PC-9 (cell line): ENCODE data around the gene HADH. TPM values are rescaled to one million over a fixed set of nuclear protein-coding genes. Genes with fewer than 3 reads are reported as not detected.

ENCODE experiments used
- BruUV-seq: library from RNA; stranded (reverse); fragments of 400-500 nt; replicated peaks from 2 replicates; lab custom pipeline; 2021; lab: Mats Ljungman, UMichigan
- CTCF ChIA-PET: fragments of 300-600 bp; sonication (Branson Sonifier 250); formaldehyde crosslinking; loops from one replicate; lab custom pipeline; 2022; ENCODE audit warnings: antibody characterized with exemption; lab: Charles Lee
- POLR2A ChIA-PET: fragments of 300-600 bp; sonication (Branson Sonifier 250); formaldehyde crosslinking; loops from one replicate; lab custom pipeline; 2022; ENCODE audit warnings: antibody characterized with exemption; ENCODE audit not compliant: unreplicated experiment; lab: Charles Lee
- DNase-seq, 2 experiments: peaks; one replicate each; pipeline versions ENCODE4 v3.0.0 to v3.0.0-alpha.2; 2015 to 2022; ENCODE audit warnings: mixed read lengths in 1 of 2
- H2AFZ ChIP-seq: fragments of 200-600 bp; sonication (generic); 2 replicates; pipeline ENCODE4 v1.8.1; 2017; ENCODE audit warnings: antibody characterized with exemption
- H3F3A ChIP-seq: fragments of 200-600 bp; sonication (generic); 2 replicates; pipeline ENCODE4 v1.8.1; 2017; ENCODE audit warnings: antibody characterized with exemption, mild to moderate bottlenecking, low read depth; ENCODE audit not compliant: insufficient read depth
- H3K27ac ChIP-seq: fragments of 200-600 bp; sonication (generic); 2 replicates; pipeline ENCODE4 v1.6.1; 2016; ENCODE audit warnings: mixed run types
- H3K27me3 ChIP-seq: fragments of 200-600 bp; sonication (generic); 2 replicates; pipeline ENCODE4 v1.6.1; 2016; ENCODE audit warnings: low read depth, mixed run types; ENCODE audit not compliant: insufficient read depth
- H3K36me3 ChIP-seq: fragments of 200-600 bp; sonication (generic); 2 replicates; pipeline ENCODE4 v1.6.1; 2016; ENCODE audit warnings: low read depth, mixed run types
- H3K4me1 ChIP-seq: fragments of 200-600 bp; sonication (generic); replicated peaks from 2 replicates; pipeline ENCODE4 v1.6.1; 2016; ENCODE audit warnings: mixed run types; ENCODE audit not compliant: insufficient read depth
- H3K4me2 ChIP-seq: fragments of 200-600 bp; sonication (generic); 2 replicates; pipeline ENCODE4 v1.6.1; 2017; ENCODE audit warnings: mixed run types
- H3K4me3 ChIP-seq: fragments of 200-600 bp; sonication (generic); 2 replicates; pipeline ENCODE4 v1.6.1; 2016; ENCODE audit warnings: mixed run types
- H3K79me2 ChIP-seq: fragments of 200-600 bp; sonication (generic); 2 replicates; pipeline ENCODE4 v1.6.1; 2017; ENCODE audit warnings: low read depth, mixed run types
- H3K9me2 ChIP-seq: fragments of 200-600 bp; sonication (generic); 2 replicates; pipeline ENCODE4 v1.8.1; 2017; ENCODE audit warnings: mild to moderate bottlenecking; ENCODE audit not compliant: insufficient read depth
- H3K9me3 ChIP-seq: fragments of 200-600 bp; sonication (generic); 2 replicates; pipeline ENCODE4 v1.8.1; 2016; ENCODE audit warnings: low read depth; ENCODE audit not compliant: insufficient read depth
- H4K20me1 ChIP-seq: fragments of 200-600 bp; sonication (generic); 2 replicates; pipeline ENCODE4 v1.8.1; 2017; ENCODE audit not compliant: insufficient read depth
- EZH2 ChIP-seq: fragments of 200-600 bp; sonication (generic); IDR thresholded peaks from 2 replicates; pipeline ENCODE4 v1.8.0; 2017; ENCODE audit warnings: antibody characterized with exemption, low read depth
- intact Hi-C: fragments of 100-400 bp; cut with micrococcal nuclease; formaldehyde crosslinking; loops from one replicate; pipeline ENCODE4 v1.10.0; 2022; ENCODE audit not compliant: unreplicated experiment
- total RNA-seq: library from RNA; stranded (reverse); gene quantifications from 2 replicates; pipeline ENCODE4 v1.2.3, GENCODE V29; 2021
- TF ChIP-seq, protein P1 (sequence below): fragments of 200-600 bp; sonication (generic); conservative IDR thresholded peaks from 2 replicates; pipeline ENCODE4 v1.6.1; 2017; ENCODE audit warnings: mixed run types, antibody characterized with exemption, mild to moderate bottlenecking, moderate library complexity

Gene HADH
- total RNA-seq, 1 experiment from 2014 or later, result 45.0 TPM

DNA sequence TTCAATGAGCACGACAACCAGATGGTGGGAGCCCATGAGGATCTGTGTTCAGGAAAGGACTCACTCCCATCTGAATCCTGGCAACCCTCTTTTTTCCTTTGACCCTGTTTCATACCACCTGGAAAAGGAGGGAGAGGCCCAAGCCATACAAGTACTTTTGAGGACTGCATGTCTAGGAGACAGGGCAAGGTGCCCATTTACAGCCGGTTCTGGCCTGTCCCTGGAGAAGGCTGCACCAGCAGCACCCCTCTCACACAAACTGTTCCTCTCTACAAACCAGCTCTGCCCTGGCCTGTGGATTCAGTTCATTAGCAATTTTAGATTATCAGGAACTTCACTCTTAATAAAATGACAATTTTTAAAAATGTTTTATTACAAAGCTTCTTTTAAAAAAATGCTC lies 57.5 kb downstream of the HADH start:
- H3F3A ChIP-seq, result no peaks in the 10 kb centered on the region
- H3K4me3 ChIP-seq, result no peak overlapping the region
- DNase-seq, result no peak
- TF ChIP-seq EZH2, result no peak
- TF ChIP-seq, protein P1, sequence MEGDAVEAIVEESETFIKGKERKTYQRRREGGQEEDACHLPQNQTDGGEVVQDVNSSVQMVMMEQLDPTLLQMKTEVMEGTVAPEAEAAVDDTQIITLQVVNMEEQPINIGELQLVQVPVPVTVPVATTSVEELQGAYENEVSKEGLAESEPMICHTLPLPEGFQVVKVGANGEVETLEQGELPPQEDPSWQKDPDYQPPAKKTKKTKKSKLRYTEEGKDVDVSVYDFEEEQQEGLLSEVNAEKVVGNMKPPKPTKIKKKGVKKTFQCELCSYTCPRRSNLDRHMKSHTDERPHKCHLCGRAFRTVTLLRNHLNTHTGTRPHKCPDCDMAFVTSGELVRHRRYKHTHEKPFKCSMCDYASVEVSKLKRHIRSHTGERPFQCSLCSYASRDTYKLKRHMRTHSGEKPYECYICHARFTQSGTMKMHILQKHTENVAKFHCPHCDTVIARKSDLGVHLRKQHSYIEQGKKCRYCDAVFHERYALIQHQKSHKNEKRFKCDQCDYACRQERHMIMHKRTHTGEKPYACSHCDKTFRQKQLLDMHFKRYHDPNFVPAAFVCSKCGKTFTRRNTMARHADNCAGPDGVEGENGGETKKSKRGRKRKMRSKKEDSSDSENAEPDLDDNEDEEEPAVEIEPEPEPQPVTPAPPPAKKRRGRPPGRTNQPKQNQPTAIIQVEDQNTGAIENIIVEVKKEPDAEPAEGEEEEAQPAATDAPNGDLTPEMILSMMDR, result no peak
- no peaks in the 10 kb centered on the region for H3K9me3 ChIP-seq
- H3K36me3 ChIP-seq, result no peaks in the 10 kb centered on the region
- no peak overlapping the region for H3K27ac ChIP-seq
- no peaks in the 10 kb centered on the region for H4K20me1 ChIP-seq
- H3K79me2 ChIP-seq, result no peaks in the 10 kb centered on the region
- no peaks in the 10 kb centered on the region for H3K4me1 ChIP-seq
- BruUV-seq, result no TSS peak
- no peak overlapping the region for H3K4me2 ChIP-seq
- H3K9me2 ChIP-seq, result no peaks in the 10 kb centered on the region
- intact Hi-C loops, result no loop called here
- H2AFZ ChIP-seq, result no peak overlapping the region
- ChIA-PET CTCF (no interaction called here), POLR2A (no interaction called here)
- no peaks in the 10 kb centered on the region for H3K27me3 ChIP-seq

DNA sequence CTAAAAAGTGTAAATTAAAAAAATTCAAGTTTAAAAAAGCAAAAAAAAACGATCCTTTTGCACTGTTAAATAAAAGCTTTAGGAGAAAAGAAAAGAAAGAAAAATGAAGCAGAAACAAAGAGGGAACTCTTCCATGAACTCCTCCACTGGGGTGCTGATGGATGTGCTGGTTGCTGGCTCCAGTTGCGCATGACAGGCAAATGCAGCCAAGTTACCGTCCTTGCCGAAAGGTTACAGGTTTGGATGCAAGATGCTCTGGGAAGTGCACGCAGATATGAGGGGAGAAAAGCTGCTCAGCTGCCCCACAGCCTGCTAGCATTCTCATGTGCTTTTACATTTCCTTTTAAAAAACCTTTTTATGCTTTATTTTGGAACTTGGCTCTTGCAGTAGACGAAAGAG lies 58.5 kb downstream of the HADH start:
- ChIA-PET CTCF (no interaction called here), POLR2A (no interaction called here)
- Histone ChIP-seq H4K20me1 (no peaks in the 10 kb centered on the region), H3K4me2 (no peak overlapping the region), H3K27ac (no peak overlapping the region), H3F3A (no peaks in the 10 kb centered on the region), H3K79me2 (no peaks in the 10 kb centered on the region), H3K9me3 (no peaks in the 10 kb centered on the region), H3K36me3 (no peaks in the 10 kb centered on the region), H3K4me3 (no peak overlapping the region), H3K27me3 (no peaks in the 10 kb centered on the region), H2AFZ (no peak overlapping the region), H3K9me2 (no peaks in the 10 kb centered on the region), H3K4me1 (no peaks in the 10 kb centered on the region)
- no peak for TF ChIP-seq EZH2
- TF ChIP-seq, protein P1, result no peak
- intact Hi-C loops, result no loop called here
- DNase-seq, result no peak
- BruUV-seq, result no TSS peak

DNA sequence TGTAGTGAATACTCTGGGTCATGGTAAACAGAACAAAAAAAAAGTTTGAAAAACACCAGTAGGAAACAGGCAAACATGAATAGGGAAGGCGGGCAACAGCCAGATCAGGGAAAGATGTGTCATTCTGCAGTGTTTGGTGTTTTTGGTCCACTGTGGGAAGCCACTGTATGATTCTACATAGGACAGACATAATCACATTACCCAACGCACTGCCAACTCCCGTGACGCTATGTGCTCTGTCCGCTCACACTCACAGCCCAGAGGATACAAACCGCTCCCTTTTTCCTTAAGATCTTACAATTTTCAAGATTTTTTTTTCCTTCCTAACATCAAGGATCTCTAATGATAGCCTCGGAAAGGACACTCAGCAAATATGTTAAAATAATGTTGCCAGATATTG lies 59.3 kb downstream of the HADH start:
- ChIA-PET POLR2A (no interaction called here), CTCF (no interaction called here)
- Histone ChIP-seq H3K36me3 (no peaks in the 10 kb centered on the region), H3F3A (no peaks in the 10 kb centered on the region), H3K4me1 (no peaks in the 10 kb centered on the region), H3K9me2 (no peaks in the 10 kb centered on the region), H3K4me3 (no peak overlapping the region), H3K79me2 (no peaks in the 10 kb centered on the region), H3K9me3 (no peaks in the 10 kb centered on the region), H4K20me1 (no peaks in the 10 kb centered on the region), H3K27ac (no peak overlapping the region), H3K4me2 (no peak overlapping the region), H2AFZ (no peak overlapping the region), H3K27me3 (no peaks in the 10 kb centered on the region)
- DNase-seq, result no peak
- intact Hi-C loops, result no loop called here
- no TSS peak for BruUV-seq
- TF ChIP-seq, protein P1, result no peak
- no peak for TF ChIP-seq EZH2
